Inflammatory macrophage treated with lipopolysaccharide for 1 hour (primary cell): Measurements from ENCODE around the gene SHROOM4.
A peak's percentile ranks its signal among the peaks of the same experiment; 100 is the strongest.

Experiments used
- DNase-seq, 2 donors: peaks; one replicate each; pipeline ENCODE4 v3.0.0-alpha.2; 2020 to 2022

The SHROOM4 gene

DNA sequence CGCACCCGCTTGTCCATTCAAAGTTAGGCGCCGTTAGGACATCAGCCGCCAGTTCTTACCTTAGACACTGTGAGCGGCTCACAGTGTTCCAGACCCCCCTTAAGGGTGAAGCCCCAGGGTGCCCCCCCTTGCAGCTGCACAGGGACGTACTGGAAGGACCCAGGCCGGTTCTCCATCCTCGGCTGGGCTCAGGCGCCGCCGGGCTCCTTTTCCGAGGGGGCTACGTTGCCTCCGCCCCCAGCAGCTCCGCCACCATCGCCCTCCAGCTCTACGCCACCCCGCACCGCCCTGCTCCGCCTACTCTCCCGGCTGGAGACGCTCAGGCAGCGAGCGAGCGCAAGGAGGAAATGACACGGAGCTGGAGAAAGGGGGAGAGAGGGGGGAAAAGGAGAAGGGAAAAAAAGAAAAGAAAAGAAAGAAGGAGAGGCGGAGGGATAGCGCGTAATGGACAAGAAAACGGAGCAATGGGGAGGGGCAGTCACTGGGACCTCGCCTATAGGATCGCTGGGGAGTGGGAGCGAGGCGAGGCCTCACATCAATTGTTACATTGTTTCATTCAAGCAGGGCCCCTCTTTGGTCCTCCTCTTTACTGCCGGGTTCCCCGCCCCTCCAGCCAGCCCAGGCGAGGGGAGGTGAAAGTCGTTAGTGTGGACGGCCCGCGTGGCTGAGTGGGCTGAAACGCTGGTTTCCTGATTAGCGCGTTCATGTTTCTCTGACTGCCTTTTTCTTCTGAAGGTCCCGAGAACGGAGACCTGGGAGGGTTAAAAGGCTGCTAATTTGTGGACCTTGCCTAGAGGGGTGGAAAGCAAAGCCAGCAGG is at the start of gene SHROOM4:
SHROOM4 (minus strand) TSS at position 352 of the 819 bp plus-strand sequence; CDS start at position 176, 176 bp downstream.
- peak; percentile 2 to 8 for DNase-seq

GRCh38 chrX:50863471-50863870 is 49.5 kb upstream of the SHROOM4 start:
- no peak for DNase-seq

- no peak for DNase-seq
Observed at GRCh38 chrX:50860518-50860917, 46.5 kb upstream of the SHROOM4 start.

- no peak for DNase-seq
Observed at GRCh38 chrX:50858548-50858947, 44.6 kb upstream of the SHROOM4 start.

- DNase-seq: no peak
Observed at GRCh38 chrX:50853399-50853798, 39.4 kb upstream of the SHROOM4 start.

DNA sequence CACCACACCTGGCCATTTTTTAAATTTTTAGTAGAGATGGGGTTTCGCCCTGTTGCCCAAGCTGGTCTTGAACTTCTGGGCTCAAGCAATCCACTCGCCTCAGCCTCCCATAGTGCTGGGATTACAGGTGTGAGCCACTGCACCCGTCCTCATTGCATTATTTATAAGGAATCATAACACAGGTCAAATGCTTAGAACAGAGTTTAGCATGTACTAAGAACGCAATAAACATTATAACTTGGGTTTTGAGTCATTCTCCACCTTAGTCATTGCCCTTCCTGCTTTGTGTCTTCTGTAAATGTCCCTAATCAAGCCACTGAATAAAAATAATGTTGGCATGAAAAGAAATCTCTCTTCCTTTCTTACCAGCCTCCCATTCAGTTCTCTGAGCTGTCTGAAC is 38.5 kb upstream of the SHROOM4 start:
- DNase-seq: no peak

- DNase-seq: no peak
Observed at GRCh38 chrX:50842221-50842620, 28.2 kb upstream of the SHROOM4 start.

- no peak for DNase-seq
Observed at GRCh38 chrX:50839730-50840129, 25.7 kb upstream of the SHROOM4 start.

DNA sequence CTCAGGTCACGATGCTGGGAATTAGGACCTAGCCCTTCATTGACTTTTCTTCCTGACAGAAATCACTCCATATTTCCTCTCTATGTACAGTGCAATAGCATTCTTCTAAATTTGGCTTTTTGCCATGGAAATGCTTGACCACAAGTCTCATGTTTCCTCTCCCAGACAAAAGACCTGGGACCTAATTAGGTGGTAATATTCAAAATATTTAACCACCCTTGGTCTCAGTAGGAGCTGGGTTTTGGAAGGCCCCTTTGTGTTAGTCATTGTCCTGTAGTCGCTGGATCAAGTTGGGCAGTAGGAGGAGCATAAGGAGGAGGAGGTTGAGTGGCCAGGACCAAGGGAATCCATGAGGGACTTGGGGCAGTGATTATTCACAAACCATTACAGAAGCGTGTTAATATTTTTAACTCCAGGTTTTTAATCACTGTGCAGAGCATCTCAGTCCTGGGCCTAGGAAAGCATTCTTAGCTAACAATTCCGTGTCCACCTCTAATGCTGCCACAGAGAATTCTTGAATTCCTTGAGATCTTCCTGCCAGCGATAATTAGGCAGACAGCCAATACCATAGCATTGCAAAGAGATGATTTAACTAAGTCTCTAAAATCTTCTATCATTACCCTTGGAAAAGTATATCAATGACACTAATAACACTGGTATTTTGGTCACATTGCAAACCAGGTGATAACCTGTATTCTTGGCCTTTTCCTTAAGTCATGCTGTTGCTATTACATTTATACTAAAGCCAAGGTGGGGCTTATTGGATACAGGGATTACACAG is 25.0 kb upstream of the SHROOM4 start:
- DNase-seq: no peak

DNA sequence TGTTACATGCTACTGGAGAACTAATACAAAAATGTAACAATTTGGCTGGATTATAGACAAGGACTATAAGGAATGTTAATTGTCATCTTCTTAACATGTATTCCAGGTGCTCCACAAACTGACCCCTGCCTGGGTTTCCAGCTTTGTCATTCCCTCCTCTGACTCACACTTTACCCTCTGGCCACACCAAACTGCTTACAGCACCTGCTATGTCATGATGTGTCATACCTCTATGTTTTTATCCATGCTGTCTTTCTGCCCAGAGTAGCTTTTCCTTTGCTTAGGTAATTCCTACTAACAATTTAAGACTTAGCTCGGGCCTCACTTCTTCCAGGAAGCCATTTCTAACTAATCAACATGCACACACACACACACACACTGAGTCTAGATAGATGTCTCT is 14.0 kb upstream of the SHROOM4 start:
- no peak for DNase-seq

DNA sequence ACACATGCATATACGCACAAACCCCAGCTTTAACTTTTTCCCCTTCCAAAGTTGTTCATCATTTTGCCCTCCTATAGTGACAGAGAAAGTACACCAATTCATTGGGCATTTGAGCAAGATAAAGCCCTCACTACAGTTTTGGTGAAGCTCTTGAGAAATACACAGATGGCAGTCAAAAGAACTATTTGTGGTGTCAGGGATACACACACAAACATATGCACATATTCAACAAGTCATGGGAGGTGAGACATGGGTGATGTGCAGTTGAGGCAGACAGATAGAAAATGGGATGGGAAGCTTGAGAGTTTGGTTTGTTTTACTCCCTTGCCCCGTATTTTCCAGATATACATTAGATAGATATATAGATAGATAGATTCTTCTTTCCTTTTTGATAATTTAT is 11.8 kb upstream of the SHROOM4 start:
- no peak for DNase-seq

- DNase-seq: no peak
Observed at GRCh38 chrX:50818986-50819385, 5.0 kb upstream of the SHROOM4 start.

- DNase-seq: no peak
Observed at GRCh38 chrX:50815120-50815519, 1.1 kb upstream of the SHROOM4 start.

DNA sequence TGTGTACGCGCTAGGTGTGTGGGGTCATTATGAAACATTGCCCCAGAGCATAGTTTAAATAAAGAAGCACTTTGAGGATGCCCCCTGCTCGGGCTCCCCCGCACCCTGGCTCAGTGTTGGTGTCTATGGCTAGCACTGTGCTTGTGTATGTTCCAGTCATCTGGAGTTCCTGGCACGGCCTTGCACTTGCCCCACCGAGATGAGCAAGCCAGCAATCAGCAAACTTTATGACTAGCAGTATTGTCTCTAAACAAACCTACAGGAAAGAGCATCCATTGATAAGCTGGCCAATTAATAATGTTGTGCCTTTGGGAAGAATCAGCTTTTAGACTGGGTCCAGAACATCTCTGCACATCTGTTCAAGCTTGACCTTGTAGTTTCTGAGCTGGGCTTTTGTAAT is 707 bp upstream of the SHROOM4 start:
- DNase-seq: no peak

GRCh38 chrX:50812995-50813842 is 775 bp downstream of the SHROOM4 start:
- DNase-seq: peak; percentile 14 to 33

- no peak for DNase-seq
Observed at GRCh38 chrX:50805276-50805675, 8.7 kb downstream of the SHROOM4 start.

DNA sequence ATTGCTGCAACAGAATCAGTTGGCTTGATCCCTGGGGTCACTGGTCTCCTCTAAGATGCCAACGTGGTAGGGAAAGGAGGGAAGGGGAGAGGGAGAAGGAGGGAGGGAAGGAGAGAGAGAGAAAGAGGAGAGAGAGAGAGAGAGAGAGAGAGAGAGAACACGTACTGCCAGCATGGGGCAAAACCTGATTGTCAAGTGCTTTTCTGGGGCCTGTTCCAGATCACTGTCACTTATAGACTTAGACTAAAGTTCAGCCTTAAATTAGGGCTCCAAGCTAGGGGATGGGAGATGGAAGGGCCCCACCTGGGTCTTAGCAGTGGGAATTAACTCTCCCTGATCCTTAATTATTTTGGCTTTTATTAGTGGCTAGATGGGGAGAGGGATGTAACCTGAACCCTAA is 12.9 kb downstream of the SHROOM4 start:
- DNase-seq: no peak

DNA sequence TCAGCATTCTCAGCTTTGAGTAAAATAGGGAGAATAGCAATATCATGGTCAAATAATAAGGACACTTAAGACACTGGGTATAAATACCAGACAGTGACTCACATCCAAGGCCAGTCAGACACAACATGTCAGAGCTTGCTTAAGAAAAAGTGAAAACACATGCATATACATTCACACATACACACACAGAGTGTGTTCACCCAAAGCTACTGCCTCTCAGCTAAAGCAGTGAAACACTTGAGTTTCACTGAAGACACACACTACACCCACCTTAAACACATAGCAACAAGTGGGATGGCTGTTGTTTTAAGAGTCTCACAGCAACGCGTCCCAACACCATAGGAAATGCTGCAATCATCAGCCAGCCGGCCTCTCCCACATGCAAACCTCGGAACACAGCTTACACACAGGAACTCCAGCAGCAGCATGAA is 14.4 kb downstream of the SHROOM4 start:
- DNase-seq: peak in 1 of 2 donors; percentile 57

DNA sequence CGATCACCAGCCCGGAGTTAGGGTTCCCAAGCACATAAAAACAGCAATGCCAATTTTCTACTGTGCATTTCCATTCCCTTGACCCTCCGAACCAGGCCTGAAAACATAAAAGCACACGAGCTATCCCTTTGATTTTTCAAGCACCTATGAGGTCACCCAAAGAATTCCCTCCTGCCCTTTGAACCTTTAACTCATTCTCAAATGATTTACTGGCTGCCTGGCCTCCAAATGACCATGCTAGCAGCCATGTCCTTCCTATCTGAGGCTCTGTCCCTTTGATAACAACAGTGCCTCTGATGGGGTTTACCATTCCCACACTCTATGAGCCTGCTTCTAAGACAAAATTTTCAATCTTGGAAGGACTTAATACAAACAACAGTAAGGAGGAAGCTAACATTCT is 15.2 kb downstream of the SHROOM4 start:
- no peak for DNase-seq

DNA sequence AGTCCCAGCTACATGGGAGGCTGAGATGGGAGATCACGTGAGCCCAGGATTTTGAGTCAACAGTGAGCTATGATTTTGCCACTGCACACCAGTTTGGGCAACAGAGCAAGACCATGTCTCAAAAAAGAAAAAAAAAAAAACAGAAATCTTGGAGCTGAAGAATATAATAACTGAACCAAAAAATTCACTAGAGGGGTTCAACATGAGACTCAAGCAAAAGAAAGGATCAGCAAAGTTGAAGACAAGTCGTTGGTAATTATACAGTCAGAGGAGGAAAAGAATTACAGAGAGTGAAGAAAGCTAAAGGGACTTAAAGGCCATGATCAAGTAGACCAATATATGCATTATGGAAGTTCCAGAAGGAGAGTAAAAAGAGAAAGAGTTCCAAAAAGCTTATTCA is 26.9 kb downstream of the SHROOM4 start:
- no peak for DNase-seq

DNA sequence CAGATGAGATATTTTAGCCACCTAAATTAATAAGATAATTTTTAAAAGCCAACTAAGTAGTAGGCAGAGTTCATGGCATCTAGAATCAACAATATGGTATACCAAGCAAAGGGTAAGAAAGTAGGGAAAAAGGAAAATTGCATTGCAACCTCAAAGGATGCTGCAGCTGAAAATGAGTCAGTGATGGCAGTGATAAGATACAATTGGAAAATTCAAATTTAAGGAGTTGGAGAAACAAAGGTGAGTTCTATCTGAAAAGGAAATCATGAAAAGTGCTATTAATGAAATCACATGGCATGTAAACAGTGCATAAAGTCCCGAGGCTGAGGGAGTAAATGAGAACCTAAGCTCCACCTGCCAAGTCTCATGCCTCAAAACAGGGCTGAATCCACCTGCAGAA is 33.9 kb downstream of the SHROOM4 start:
- no peak for DNase-seq

- DNase-seq: no peak
Observed at GRCh38 chrX:50779694-50780093, 34.3 kb downstream of the SHROOM4 start.

GRCh38 chrX:50778272-50778671 is 35.7 kb downstream of the SHROOM4 start:
- DNase-seq: no peak
